Measurements from ENCODE around the gene ARHGEF1.

ARHGEF1 gene

DNA sequence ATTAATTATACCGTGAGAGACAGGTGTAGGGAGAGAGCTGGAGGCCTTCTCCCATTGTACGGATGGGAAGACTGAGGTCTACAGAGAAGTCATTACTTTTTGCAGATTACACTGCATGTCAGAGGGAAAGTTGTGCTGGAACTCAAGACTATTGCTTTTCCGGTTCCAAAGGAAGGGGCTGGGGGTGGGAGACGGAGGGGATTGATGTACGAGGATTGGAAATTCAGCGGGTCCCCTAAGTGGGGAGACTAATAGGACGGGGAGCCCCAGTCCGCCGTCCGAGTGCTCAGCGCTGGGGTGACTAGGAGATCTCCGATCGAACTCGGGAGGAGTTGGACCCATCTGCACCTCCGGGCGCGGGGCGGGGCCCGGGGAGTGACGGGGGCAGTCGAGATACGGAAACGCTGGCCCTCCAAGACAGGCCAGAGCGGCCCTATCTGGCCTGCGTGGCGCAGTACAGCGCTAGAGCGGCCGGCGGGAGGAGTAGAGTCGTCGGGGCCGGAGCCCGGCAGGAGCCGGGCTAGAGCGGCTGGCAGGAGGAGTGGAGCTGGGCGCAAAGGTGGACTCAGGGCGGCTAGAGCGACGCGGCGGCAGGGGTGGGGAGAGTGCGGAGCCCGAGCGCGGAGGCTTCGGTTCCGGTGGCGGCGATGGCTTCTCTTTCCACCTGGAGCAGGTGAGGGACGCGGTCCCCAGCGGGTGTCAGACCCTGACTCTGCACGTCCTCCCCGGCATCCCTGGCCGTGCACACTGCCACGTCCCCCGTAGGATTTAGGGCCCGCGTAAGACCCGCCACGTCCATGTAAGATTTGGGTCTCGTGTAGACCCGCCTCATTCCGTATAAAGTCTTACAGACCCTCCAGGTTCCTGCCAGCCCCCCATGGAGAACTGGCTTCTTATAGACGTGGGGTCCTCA is 1.1 kb downstream of the ARHGEF1 start:
- Histone ChIP-seq H3K4me2 (ENCODE audit: low read depth, low read length, poor library complexity, severe bottlenecking) (peak overlapping the region; percentile 86), H3K9me3 (ENCODE audit: insufficient read depth, low read depth, low read length) (no peaks in the 10 kb centered on the region), H3K27me3 (ENCODE audit: insufficient read depth, low read length, poor library complexity, severe bottlenecking) (no peaks in the 10 kb centered on the region), H3K36me3 (ENCODE audit: insufficient read depth, low read length) (peaks cover 2% of the 10 kb centered on the region; the same call in 1 of the 2 replicates), H3K9me2 (replicated peaks; ENCODE audit: low read depth, low read length) (no peaks in the 10 kb centered on the region), H3K4me3 (ENCODE audit: low read length, poor library complexity, severe bottlenecking) (peak overlapping the region; percentile 98), H3K79me2 (ENCODE audit: insufficient read depth, low read length) (peaks cover 65% of the 10 kb centered on the region), H3K9ac (ENCODE audit: low read depth, low read length, poor library complexity, severe bottlenecking) (peak overlapping the region; percentile 90), H3F3A (ENCODE audit: low read depth) (peaks cover 9% of the 10 kb centered on the region), H2AFZ (ENCODE audit: low read length) (peak overlapping the region; percentile 30; the same call in 1 of the 2 replicates), H4K20me1 (ENCODE audit: insufficient read depth, low read length, poor library complexity, severe bottlenecking) (peaks cover 29% of the 10 kb centered on the region), H3K4me1 (ENCODE audit: insufficient read depth, low read length, poor library complexity, severe bottlenecking) (peaks cover 40% of the 10 kb centered on the region)
- TF ChIP-seq CTCF (conservative IDR thresholded peaks at IDR 0.05; ENCODE audit: low read length) (no peak), EZH2phosphoT487 (IDR thresholded peaks at IDR 0.05; ENCODE audit: borderline replicate concordance) (no peak)

GRCh38 chr19:41886761-41887710 is 4.1 kb downstream of the ARHGEF1 start:
- Histone ChIP-seq H3K9me2 (replicated peaks; ENCODE audit: low read depth, low read length) (no peaks in the 10 kb centered on the region), H3K4me2 (ENCODE audit: low read depth, low read length, poor library complexity, severe bottlenecking) (peak overlapping the region; percentile 87), H3F3A (ENCODE audit: low read depth) (peaks cover 8% of the 10 kb centered on the region), H3K27me3 (ENCODE audit: insufficient read depth, low read length, poor library complexity, severe bottlenecking) (no peaks in the 10 kb centered on the region), H3K36me3 (ENCODE audit: insufficient read depth, low read length) (peaks cover 11% of the 10 kb centered on the region; the same call in 1 of the 2 replicates), H3K9ac (ENCODE audit: low read depth, low read length, poor library complexity, severe bottlenecking) (peak overlapping the region; percentile 77), H2AFZ (ENCODE audit: low read length) (no peak overlapping the region), H3K4me1 (ENCODE audit: insufficient read depth, low read length, poor library complexity, severe bottlenecking) (peaks cover 52% of the 10 kb centered on the region), H4K20me1 (ENCODE audit: insufficient read depth, low read length, poor library complexity, severe bottlenecking) (peaks cover 29% of the 10 kb centered on the region), H3K4me3 (ENCODE audit: low read length, poor library complexity, severe bottlenecking) (peak overlapping the region; percentile 74), H3K79me2 (ENCODE audit: insufficient read depth, low read length) (peaks cover 69% of the 10 kb centered on the region), H3K9me3 (ENCODE audit: insufficient read depth, low read depth, low read length) (no peaks in the 10 kb centered on the region)
- TF ChIP-seq EZH2phosphoT487 (IDR thresholded peaks at IDR 0.05; ENCODE audit: borderline replicate concordance) (no peak), CTCF (conservative IDR thresholded peaks at IDR 0.05; ENCODE audit: low read length) (no peak)

DNA sequence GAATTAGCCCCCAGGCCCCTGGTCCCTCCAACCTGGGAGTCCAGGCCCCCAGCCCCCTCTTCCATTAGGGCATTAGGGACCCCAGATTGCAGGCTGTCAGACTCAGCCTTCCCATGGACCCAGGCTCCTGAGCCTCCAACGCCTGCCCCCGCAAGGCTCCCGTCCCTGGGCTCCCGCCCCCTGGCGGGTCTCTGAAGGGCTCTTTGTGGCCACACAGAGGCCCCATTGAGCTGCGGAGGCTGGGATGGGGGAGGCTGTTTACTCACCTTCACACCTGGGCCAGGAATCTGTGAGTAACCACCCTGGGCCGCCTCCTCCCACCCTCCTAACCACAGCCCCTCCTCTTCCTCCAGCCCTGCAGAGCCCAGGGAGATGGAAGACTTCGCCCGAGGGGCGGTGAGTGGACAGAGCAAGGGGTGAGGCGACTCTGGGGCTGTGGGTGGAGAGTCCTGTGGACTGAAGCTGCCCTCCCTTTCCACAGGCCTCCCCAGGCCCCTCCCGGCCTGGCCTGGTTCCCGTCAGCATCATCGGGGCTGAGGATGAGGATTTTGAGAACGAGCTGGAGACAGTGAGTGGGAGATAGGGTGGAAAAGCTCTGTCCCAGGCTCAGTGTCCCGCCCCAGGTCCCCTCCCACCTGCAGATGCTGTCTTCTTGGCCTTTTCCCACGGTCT is 4.9 kb downstream of the ARHGEF1 start:
- Histone ChIP-seq H3K4me3 (ENCODE audit: low read length, poor library complexity, severe bottlenecking) (peak overlapping the region; percentile 74), H3K79me2 (ENCODE audit: insufficient read depth, low read length) (peaks cover 71% of the 10 kb centered on the region), H4K20me1 (ENCODE audit: insufficient read depth, low read length, poor library complexity, severe bottlenecking) (peaks cover 29% of the 10 kb centered on the region), H3K4me1 (ENCODE audit: insufficient read depth, low read length, poor library complexity, severe bottlenecking) (peaks cover 54% of the 10 kb centered on the region), H3F3A (ENCODE audit: low read depth) (no peaks in the 10 kb centered on the region; the same call in 1 of the 2 replicates), H3K36me3 (ENCODE audit: insufficient read depth, low read length) (peaks cover 11% of the 10 kb centered on the region; the same call in 1 of the 2 replicates), H3K27me3 (ENCODE audit: insufficient read depth, low read length, poor library complexity, severe bottlenecking) (no peaks in the 10 kb centered on the region), H3K9me3 (ENCODE audit: insufficient read depth, low read depth, low read length) (no peaks in the 10 kb centered on the region), H3K9ac (ENCODE audit: low read depth, low read length, poor library complexity, severe bottlenecking) (peak overlapping the region; percentile 77), H2AFZ (ENCODE audit: low read length) (no peak overlapping the region), H3K9me2 (replicated peaks; ENCODE audit: low read depth, low read length) (no peaks in the 10 kb centered on the region), H3K4me2 (ENCODE audit: low read depth, low read length, poor library complexity, severe bottlenecking) (peak overlapping the region; percentile 87)
- TF ChIP-seq EZH2phosphoT487 (IDR thresholded peaks at IDR 0.05; ENCODE audit: borderline replicate concordance) (no peak), CTCF (conservative IDR thresholded peaks at IDR 0.05; ENCODE audit: low read length) (peak; percentile 55)
